Measurements from ENCODE around the gene TCF25. TPM values are rescaled to one million over a fixed set of nuclear protein-coding genes. Genes with fewer than 3 reads are reported as not detected.
A peak's percentile ranks its signal among the peaks of the same experiment; 100 is the strongest.

The TCF25 gene
- total RNA-seq, 1 experiment from 2014 or later: 79.6 TPM

- no peaks in the 10 kb centered on the region for H3K9me3 ChIP-seq (ENCODE audit: low read length)
- H3K79me2 ChIP-seq (ENCODE audit: low read length): no peaks in the 10 kb centered on the region
- TF ChIP-seq CTCF (conservative IDR thresholded peaks at IDR 0.05; ENCODE audit: low read depth, low read length): no peak
- TF ChIP-seq EZH2 (IDR thresholded peaks at IDR 0.05; ENCODE audit: low read length, unreplicated experiment): no peak
- no peak for TF ChIP-seq EZH2phosphoT487 (IDR thresholded peaks at IDR 0.05; ENCODE audit: borderline replicate concordance, low read length)
- no peak overlapping the region; the same call in 1 of the 2 replicates for H2AFZ ChIP-seq (ENCODE audit: low read length)
- H3K4me2 ChIP-seq (ENCODE audit: low read length): peak overlapping the region; percentile 79
- peaks cover 27% of the 10 kb centered on the region for H3K4me1 ChIP-seq (ENCODE audit: insufficient read depth, low read length)
- DNase-seq (no peak), ATAC-seq (no peak)
- H3K9ac ChIP-seq (ENCODE audit: low read length): peak overlapping the region; percentile 34; the same call in 1 of the 2 replicates
- H3K36me3 ChIP-seq (ENCODE audit: low read depth, low read length): no peaks in the 10 kb centered on the region
- no peaks in the 10 kb centered on the region for H4K20me1 ChIP-seq (ENCODE audit: low read length)
- no peaks in the 10 kb centered on the region for H3F3A ChIP-seq (ENCODE audit: low read length, unreplicated experiment)
- no peak overlapping the region for H3K4me3 ChIP-seq (ENCODE audit: low read length)
- H3K27me3 ChIP-seq (ENCODE audit: low read length): no peaks in the 10 kb centered on the region
- TSS peak; percentile 41 for BruUV-seq (replicated peaks)
- H3K27ac ChIP-seq (ENCODE audit: low read length): peak overlapping the region; percentile 92
- POLR2A ChIA-PET (ENCODE audit: unreplicated experiment): no interaction called here
- intact Hi-C loops (cut with micrococcal nuclease): no loop called here
- CTCF ChIA-PET: no interaction called here
- no peaks in the 10 kb centered on the region for H3K9me2 ChIP-seq (replicated peaks; ENCODE audit: low read length)
Measured at GRCh38 chr16:89837014-89837546, 36.3 kb upstream of the TCF25 start.

GRCh38 chr16:89841275-89841674, 32.1 kb upstream of the TCF25 start:
- H3K9ac ChIP-seq (ENCODE audit: low read length): no peak overlapping the region
- TF ChIP-seq EZH2 (IDR thresholded peaks at IDR 0.05; ENCODE audit: low read length, unreplicated experiment) (no peak), EZH2phosphoT487 (IDR thresholded peaks at IDR 0.05; ENCODE audit: borderline replicate concordance, low read length) (no peak)
- no peaks in the 10 kb centered on the region for H4K20me1 ChIP-seq (ENCODE audit: low read length)
- no peak for ATAC-seq
- no peak overlapping the region for H2AFZ ChIP-seq (ENCODE audit: low read length)
- no peaks in the 10 kb centered on the region for H3K27me3 ChIP-seq (ENCODE audit: low read length)
- no peaks in the 10 kb centered on the region for H3F3A ChIP-seq (ENCODE audit: low read length, unreplicated experiment)
- no peaks in the 10 kb centered on the region for H3K9me2 ChIP-seq (replicated peaks; ENCODE audit: low read length)
- no peak overlapping the region for H3K27ac ChIP-seq (ENCODE audit: low read length)
- no peak overlapping the region for H3K4me2 ChIP-seq (ENCODE audit: low read length)
- ChIA-PET CTCF (no interaction called here), POLR2A (ENCODE audit: unreplicated experiment) (no interaction called here)
- intact Hi-C loops (cut with micrococcal nuclease): no loop called here
- no peak overlapping the region for H3K4me3 ChIP-seq (ENCODE audit: low read length)
- DNase-seq: no peak
- H3K9me3 ChIP-seq (ENCODE audit: low read length): no peaks in the 10 kb centered on the region
- no peaks in the 10 kb centered on the region for H3K79me2 ChIP-seq (ENCODE audit: low read length)
- no peaks in the 10 kb centered on the region for H3K36me3 ChIP-seq (ENCODE audit: low read depth, low read length)
- BruUV-seq (replicated peaks): no TSS peak
- H3K4me1 ChIP-seq (ENCODE audit: insufficient read depth, low read length): peaks cover 31% of the 10 kb centered on the region

GRCh38 chr16:89842471-89843408, 30.7 kb upstream of the TCF25 start:
- no peaks in the 10 kb centered on the region for H4K20me1 ChIP-seq (ENCODE audit: low read length)
- no peak overlapping the region for H3K4me3 ChIP-seq (ENCODE audit: low read length)
- CTCF ChIA-PET: no interaction called here
- no peaks in the 10 kb centered on the region for H3K9me3 ChIP-seq (ENCODE audit: low read length)
- no peaks in the 10 kb centered on the region for H3F3A ChIP-seq (ENCODE audit: low read length, unreplicated experiment)
- H3K36me3 ChIP-seq (ENCODE audit: low read depth, low read length): no peaks in the 10 kb centered on the region
- no peak overlapping the region for H3K9ac ChIP-seq (ENCODE audit: low read length)
- no peak overlapping the region for H3K4me2 ChIP-seq (ENCODE audit: low read length)
- TF ChIP-seq EZH2phosphoT487 (IDR thresholded peaks at IDR 0.05; ENCODE audit: borderline replicate concordance, low read length) (no peak), EZH2 (IDR thresholded peaks at IDR 0.05; ENCODE audit: low read length, unreplicated experiment) (no peak), CTCF (conservative IDR thresholded peaks at IDR 0.05; ENCODE audit: low read depth, low read length) (no peak)
- H2AFZ ChIP-seq (ENCODE audit: low read length): no peak overlapping the region
- POLR2A ChIA-PET (ENCODE audit: unreplicated experiment): no interaction called here
- H3K79me2 ChIP-seq (ENCODE audit: low read length): no peaks in the 10 kb centered on the region
- ATAC-seq: peak; percentile 64
- no peaks in the 10 kb centered on the region for H3K9me2 ChIP-seq (replicated peaks; ENCODE audit: low read length)
- H3K27ac ChIP-seq (ENCODE audit: low read length): no peak overlapping the region
- no peaks in the 10 kb centered on the region for H3K27me3 ChIP-seq (ENCODE audit: low read length)
- no TSS peak for BruUV-seq (replicated peaks)
- peak; percentile 63 for DNase-seq
- intact Hi-C loops (cut with micrococcal nuclease): no loop called here
- peaks cover 23% of the 10 kb centered on the region for H3K4me1 ChIP-seq (ENCODE audit: insufficient read depth, low read length)

All from PC-3 (cell line).